Measurements from ENCODE around the gene CMC2. TPM values are rescaled to one million over a fixed set of nuclear protein-coding genes. Genes with fewer than 3 reads are reported as not detected.

Gene CMC2
- total RNA-seq, 4 donors from 2014 or later, result 29.7 to 78.1 (median 41.9) TPM

DNA sequence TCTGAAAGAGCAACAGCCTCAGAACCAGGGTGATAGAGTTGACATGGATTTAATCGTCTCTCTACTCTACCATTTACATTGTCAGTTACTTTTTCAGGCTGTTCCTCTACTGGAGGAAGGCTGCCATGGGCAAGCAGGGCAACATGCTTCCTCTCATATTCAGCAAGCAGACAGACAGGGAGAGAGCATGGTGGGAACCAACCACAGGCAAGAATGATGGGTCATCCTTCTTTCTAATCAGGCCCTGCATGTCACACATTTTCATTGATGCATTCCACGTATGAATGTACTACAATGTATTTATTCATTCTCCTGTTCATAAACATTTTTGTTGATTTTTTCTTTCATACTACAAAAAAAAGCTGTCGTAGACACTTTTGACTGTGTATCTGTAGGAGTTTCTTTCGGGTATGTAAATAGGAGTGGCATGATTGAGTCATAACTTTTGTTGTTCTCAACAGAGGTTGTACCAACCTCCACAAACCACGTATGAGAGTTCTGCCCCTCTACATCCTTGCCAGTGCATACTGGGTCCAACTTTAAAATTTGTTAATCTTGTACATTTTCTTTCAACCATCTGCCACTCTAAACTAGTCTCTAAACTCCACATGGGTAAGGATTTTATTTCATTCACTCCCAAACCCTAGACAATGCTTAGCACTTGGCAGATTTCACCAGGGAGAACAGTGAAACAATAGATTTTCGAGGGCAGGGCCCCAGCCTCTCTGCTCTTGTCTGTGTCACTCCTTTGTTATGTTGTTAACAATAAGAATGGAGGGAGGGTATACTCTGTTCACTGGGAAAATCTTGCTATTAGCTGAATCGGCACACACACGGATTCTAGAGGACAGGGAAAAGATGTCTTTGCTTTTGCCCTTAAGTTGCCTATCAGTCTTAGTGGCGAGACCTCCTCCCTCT, 58.7 kb downstream of the CMC2 start:
- WGBS, result 79% methylated on average over 9 of the region's 9 CpGs
- TF ChIP-seq POLR2A (IDR thresholded peaks at IDR 0.05; ENCODE audit: low read depth) (no peak), EP300 (IDR thresholded peaks at IDR 0.05) (no peak), POLR2AphosphoS5 (IDR thresholded peaks at IDR 0.05) (no peak)
- TF ChIP-seq, protein P1, sequence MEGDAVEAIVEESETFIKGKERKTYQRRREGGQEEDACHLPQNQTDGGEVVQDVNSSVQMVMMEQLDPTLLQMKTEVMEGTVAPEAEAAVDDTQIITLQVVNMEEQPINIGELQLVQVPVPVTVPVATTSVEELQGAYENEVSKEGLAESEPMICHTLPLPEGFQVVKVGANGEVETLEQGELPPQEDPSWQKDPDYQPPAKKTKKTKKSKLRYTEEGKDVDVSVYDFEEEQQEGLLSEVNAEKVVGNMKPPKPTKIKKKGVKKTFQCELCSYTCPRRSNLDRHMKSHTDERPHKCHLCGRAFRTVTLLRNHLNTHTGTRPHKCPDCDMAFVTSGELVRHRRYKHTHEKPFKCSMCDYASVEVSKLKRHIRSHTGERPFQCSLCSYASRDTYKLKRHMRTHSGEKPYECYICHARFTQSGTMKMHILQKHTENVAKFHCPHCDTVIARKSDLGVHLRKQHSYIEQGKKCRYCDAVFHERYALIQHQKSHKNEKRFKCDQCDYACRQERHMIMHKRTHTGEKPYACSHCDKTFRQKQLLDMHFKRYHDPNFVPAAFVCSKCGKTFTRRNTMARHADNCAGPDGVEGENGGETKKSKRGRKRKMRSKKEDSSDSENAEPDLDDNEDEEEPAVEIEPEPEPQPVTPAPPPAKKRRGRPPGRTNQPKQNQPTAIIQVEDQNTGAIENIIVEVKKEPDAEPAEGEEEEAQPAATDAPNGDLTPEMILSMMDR (IDR thresholded peaks at IDR 0.05), result no peak

GRCh38 chr16:80947239-80947638, 59.4 kb downstream of the CMC2 start:
- Histone ChIP-seq H3K27me3 (peaks cover 0 to 8% (median 0%) of the 10 kb centered on the region in 4 donors), H3K27ac (replicated peaks in 1 of 4) (no peak overlapping the region), H3K4me3 (no peak overlapping the region), H3K9me3 (no peaks in the 10 kb centered on the region), H3K36me3 (no peaks in the 10 kb centered on the region), H3K4me1 (peaks cover 0 to 8% (median 4%) of the 10 kb centered on the region in 4 donors)
- DNase-seq (ENCODE audit: extremely low spot score), result no peak
- WGBS, result 85% methylated on average over 5 of the region's 5 CpGs
- intact Hi-C loops (cut with DNase I), result no loop called here
- TF ChIP-seq, protein P1 (IDR thresholded peaks at IDR 0.05), result no peak
- TF ChIP-seq POLR2A (IDR thresholded peaks at IDR 0.05; ENCODE audit: low read depth) (no peak), POLR2AphosphoS5 (IDR thresholded peaks at IDR 0.05) (no peak), EP300 (IDR thresholded peaks at IDR 0.05) (no peak)

More for the DNA sequence above, 58.7 kb downstream of the CMC2 start:
- Histone ChIP-seq H3K4me3 (no peak overlapping the region), H3K9me3 (no peaks in the 10 kb centered on the region), H3K4me1 (peaks cover 0 to 8% (median 4%) of the 10 kb centered on the region in 4 donors), H3K36me3 (no peaks in the 10 kb centered on the region), H3K27me3 (peaks cover 0 to 8% (median 0%) of the 10 kb centered on the region in 4 donors), H3K27ac (replicated peaks in 1 of 4) (no peak overlapping the region)
- intact Hi-C loops (cut with DNase I), result no loop called here
- DNase-seq (ENCODE audit: extremely low spot score), result peak; percentile 19

- H3K9me3 ChIP-seq, result no peaks in the 10 kb centered on the region
- H3K4me3 ChIP-seq, result no peak overlapping the region
- no peaks in the 10 kb centered on the region for H3K36me3 ChIP-seq
- H3K27me3 ChIP-seq, result peaks cover 0 to 8% (median 0%) of the 10 kb centered on the region in 4 donors
- peaks cover 0 to 8% (median 4%) of the 10 kb centered on the region in 4 donors for H3K4me1 ChIP-seq
- intact Hi-C loops (cut with DNase I), result no loop called here
- H3K27ac ChIP-seq (replicated peaks in 1 of 4), result no peak overlapping the region
- TF ChIP-seq POLR2AphosphoS5 (IDR thresholded peaks at IDR 0.05) (no peak), EP300 (IDR thresholded peaks at IDR 0.05) (no peak), POLR2A (IDR thresholded peaks at IDR 0.05; ENCODE audit: low read depth) (no peak)
- TF ChIP-seq, protein P1 (IDR thresholded peaks at IDR 0.05), result no peak
- peak; percentile 57 for DNase-seq (ENCODE audit: extremely low spot score)
- WGBS, result 85% methylated on average over 4 of the region's 4 CpGs
These were observed 60.2 kb downstream of the CMC2 start for GRCh38 chr16:80946481-80946880.

DNA sequence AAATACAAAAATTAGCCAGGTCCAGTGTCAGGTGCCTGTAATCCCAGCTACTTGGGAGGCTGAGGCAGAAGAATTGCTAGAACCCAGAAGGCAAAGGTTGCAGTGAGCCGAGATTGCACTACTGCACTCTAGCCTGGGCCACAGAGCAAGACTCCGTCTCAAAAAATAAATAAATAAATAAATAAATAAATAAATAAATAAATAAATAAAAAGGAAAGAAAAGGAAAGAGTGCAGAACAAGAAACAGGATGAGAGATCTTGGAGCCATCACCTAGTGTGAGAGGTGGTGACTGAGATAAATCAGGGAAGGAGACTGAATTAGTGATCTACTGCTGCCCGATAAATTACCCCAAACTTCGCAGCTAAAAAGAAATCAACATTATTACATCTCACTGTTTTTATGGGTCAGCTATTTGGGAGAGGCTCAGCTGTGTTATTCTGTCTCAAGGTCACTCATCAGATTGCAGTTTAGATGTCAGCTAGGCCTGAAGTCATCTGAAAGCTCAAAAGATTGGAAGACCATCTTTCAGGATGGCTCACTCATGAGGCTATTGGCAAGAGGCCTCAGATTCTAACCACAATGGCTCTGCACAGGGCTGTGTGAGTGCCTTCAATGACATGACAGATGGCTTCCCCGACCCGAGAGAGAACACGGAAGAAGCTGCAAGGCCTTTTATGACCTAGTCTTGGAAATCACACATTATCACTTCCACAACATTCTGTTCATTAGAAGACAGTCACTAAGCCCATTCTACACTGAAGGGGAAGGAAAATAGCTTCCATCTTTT, 66.4 kb downstream of the CMC2 start:
- Histone ChIP-seq H3K9me3 (no peaks in the 10 kb centered on the region), H3K36me3 (no peaks in the 10 kb centered on the region), H3K27ac (replicated peaks in 1 of 4) (no peak overlapping the region), H3K4me1 (peaks cover 7 to 16% (median 14%) of the 10 kb centered on the region in 4 donors), H3K4me3 (no peak overlapping the region), H3K27me3 (peaks cover 0 to 4% (median 0%) of the 10 kb centered on the region in 4 donors)
- intact Hi-C loops (cut with DNase I), result no loop called here
- 80% methylated on average over 7 of the region's 7 CpGs for WGBS
- TF ChIP-seq EP300 (IDR thresholded peaks at IDR 0.05) (no peak), POLR2AphosphoS5 (IDR thresholded peaks at IDR 0.05) (no peak), POLR2A (IDR thresholded peaks at IDR 0.05; ENCODE audit: low read depth) (no peak)
- TF ChIP-seq, protein P1 (IDR thresholded peaks at IDR 0.05), result no peak
- DNase-seq (ENCODE audit: extremely low spot score), result peak; percentile 74

All from esophagus muscularis mucosa (tissue), 4 donors.